ENCODE measurements around the gene NLE1.

- TF ChIP-seq CTCF (IDR thresholded peaks at IDR 0.05; ENCODE audit: low read depth, low read length, missing input control) (no peak), FOXA2 (IDR thresholded peaks at IDR 0.05) (no peak), REST (IDR thresholded peaks at IDR 0.05) (no peak), TAF1 (conservative IDR thresholded peaks at IDR 0.05) (no peak)
Observed at GRCh38 chr17:35132816-35133550, 9.1 kb downstream of the NLE1 start.

Measured in liver (tissue), 3 donors.